Osteoblast (primary cell): ENCODE measurements around the gene IMPDH1. TPM values are rescaled to one million over a fixed set of nuclear protein-coding genes. Genes with fewer than 3 reads are reported as not detected.

Experiments
- DNase-seq: peaks from one replicate; pipeline ENCODE4 v3.0.0; 2011; ENCODE audit warnings: low spot score, mixed read lengths; ENCODE audit not compliant: insufficient read length; ENCODE audit errors: missing footprints
- H2AFZ ChIP-seq: 2 replicates; pipeline ENCODE4 v1.6.0; 2011; ENCODE audit warnings: mild to moderate bottlenecking, low read length
- H3K27ac ChIP-seq: 2 replicates; pipeline ENCODE4 v1.5.1; 2011; ENCODE audit warnings: mild to moderate bottlenecking, low read depth, low read length, moderate library complexity
- H3K27me3 ChIP-seq: 2 replicates; pipeline ENCODE4 v1.6.0; 2012; ENCODE audit warnings: mild to moderate bottlenecking, control low read depth, inconsistent platforms, low read length, moderate library complexity; ENCODE audit not compliant: insufficient read depth
- H3K36me3 ChIP-seq: 2 replicates; pipeline ENCODE4 v1.5.1; 2011; ENCODE audit warnings: mild to moderate bottlenecking, low read length, control low read depth, moderate library complexity; ENCODE audit not compliant: insufficient read depth
- H3K4me1 ChIP-seq: 2 replicates; pipeline ENCODE4 v1.5.1; 2011; ENCODE audit warnings: mild to moderate bottlenecking, low read length, control low read depth, moderate library complexity; ENCODE audit not compliant: insufficient read depth
- H3K4me2 ChIP-seq: 2 replicates; pipeline ENCODE4 v1.6.0; 2011; ENCODE audit warnings: mild to moderate bottlenecking, low read length; ENCODE audit not compliant: insufficient read depth
- H3K4me3 ChIP-seq: fragments of 200-600 bp; sonication (generic); 3 replicates; pipeline ENCODE4 v1.5.1; 2012; ENCODE audit warnings: mild to moderate bottlenecking, low read length, inconsistent platforms; ENCODE audit not compliant: insufficient read depth
- H3K79me2 ChIP-seq: 2 replicates; pipeline ENCODE4 v1.6.0; 2012; ENCODE audit warnings: mild to moderate bottlenecking, low read length, control low read depth, inconsistent platforms; ENCODE audit not compliant: insufficient read depth
- H3K9me3 ChIP-seq: 2 replicates; pipeline ENCODE4 v1.5.1; 2011; ENCODE audit warnings: low read depth, low read length, control low read depth
- H4K20me1 ChIP-seq: 2 replicates; pipeline ENCODE4 v1.6.0; 2012; ENCODE audit warnings: mild to moderate bottlenecking, low read length, control low read depth; ENCODE audit not compliant: insufficient read depth
- CTCF ChIP-seq: IDR thresholded peaks from 2 replicates; pipeline ENCODE4 v1.5.1; 2011; ENCODE audit warnings: mild to moderate bottlenecking, low read depth, low read length, moderate library complexity; ENCODE audit errors: extremely low read depth
- total RNA-seq: library from RNA; depleted of rRNA; stranded (reverse); fragments of >200 nt; gene quantifications from 2 replicates; pipeline ENCODE4 v1.2.3, GENCODE V29; 2012

Gene IMPDH1
- total RNA-seq, 1 donor, result 35.8 TPM

GRCh38 chr7:128425850-128426249 lies 16.1 kb upstream of the IMPDH1 start:
- no peak overlapping the region for H3K27ac ChIP-seq
- no peaks in the 10 kb centered on the region for H3K36me3 ChIP-seq
- H3K4me2 ChIP-seq, result no peak overlapping the region
- no peaks in the 10 kb centered on the region for H3K27me3 ChIP-seq
- H3K79me2 ChIP-seq, result no peaks in the 10 kb centered on the region
- no peaks in the 10 kb centered on the region for H4K20me1 ChIP-seq
- H3K4me1 ChIP-seq, result no peaks in the 10 kb centered on the region
- no peaks in the 10 kb centered on the region for H3K9me3 ChIP-seq
- H2AFZ ChIP-seq, result no peak overlapping the region
- TF ChIP-seq CTCF, result peak; percentile 93
- peak; percentile 82 for DNase-seq
- H3K4me3 ChIP-seq, result no peak overlapping the region

DNA sequence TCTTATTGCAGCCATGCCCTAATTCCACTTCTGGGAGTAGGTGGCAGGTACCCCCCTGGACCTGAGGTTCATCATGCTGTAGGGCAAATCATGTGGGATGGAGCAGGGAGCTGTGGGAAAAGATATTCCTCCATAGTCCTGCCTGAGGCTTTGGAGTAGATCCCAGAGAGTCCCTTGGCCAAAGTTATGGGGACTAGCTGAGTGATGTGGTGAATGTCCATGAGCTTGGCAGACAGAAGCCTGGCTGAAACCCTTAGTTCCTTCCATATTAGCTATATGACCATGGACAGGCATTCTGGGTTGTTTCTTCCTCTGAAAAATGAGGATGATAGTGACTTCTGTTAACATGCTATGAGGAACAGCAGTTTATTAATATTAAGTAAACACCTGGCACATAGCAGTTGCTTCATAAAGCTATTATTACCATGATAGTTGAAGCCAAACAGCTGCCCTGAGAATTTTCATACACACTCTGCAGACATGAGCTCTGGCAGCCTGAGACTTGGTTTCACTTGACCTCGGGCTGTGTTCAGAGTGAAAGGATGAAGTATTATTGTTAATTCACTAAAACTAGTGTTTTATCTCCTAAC lies 15.0 kb upstream of the IMPDH1 start:
- Histone ChIP-seq H2AFZ (no peak overlapping the region), H3K36me3 (no peaks in the 10 kb centered on the region), H3K79me2 (no peaks in the 10 kb centered on the region), H3K4me2 (no peak overlapping the region), H4K20me1 (no peaks in the 10 kb centered on the region), H3K27me3 (no peaks in the 10 kb centered on the region), H3K4me3 (no peak overlapping the region), H3K9me3 (no peaks in the 10 kb centered on the region), H3K27ac (no peak overlapping the region), H3K4me1 (no peaks in the 10 kb centered on the region)
- TF ChIP-seq CTCF, result no peak
- DNase-seq, result peak; percentile 50

DNA sequence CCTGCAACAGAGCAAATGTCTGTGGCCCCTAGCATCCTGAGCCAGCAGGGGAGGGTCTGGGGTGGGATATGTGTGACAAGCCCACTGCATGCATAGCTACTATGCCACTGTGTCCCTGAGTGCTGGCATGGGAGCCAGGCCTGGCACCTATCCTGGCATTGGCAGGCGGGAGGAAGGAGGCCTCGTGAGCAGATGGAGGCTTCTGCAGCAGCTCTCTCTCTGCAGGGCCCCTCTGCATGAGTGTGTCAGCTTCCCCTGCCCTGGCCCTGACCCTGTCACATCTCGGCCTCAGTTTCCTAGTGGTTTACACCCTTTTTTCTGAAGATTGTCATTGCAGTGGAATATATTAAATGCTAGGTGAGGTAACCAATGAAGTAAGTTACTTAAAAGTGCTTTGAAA lies 13.1 kb upstream of the IMPDH1 start:
- H3K36me3 ChIP-seq, result no peaks in the 10 kb centered on the region
- peak; percentile 37 for DNase-seq
- TF ChIP-seq CTCF, result no peak
- no peaks in the 10 kb centered on the region for H3K27me3 ChIP-seq
- H3K4me1 ChIP-seq, result no peaks in the 10 kb centered on the region
- H2AFZ ChIP-seq, result no peak overlapping the region
- H3K79me2 ChIP-seq, result no peaks in the 10 kb centered on the region
- no peaks in the 10 kb centered on the region for H3K9me3 ChIP-seq
- no peak overlapping the region for H3K4me2 ChIP-seq
- no peak overlapping the region for H3K4me3 ChIP-seq
- no peak overlapping the region for H3K27ac ChIP-seq
- H4K20me1 ChIP-seq, result no peaks in the 10 kb centered on the region

GRCh38 chr7:128422037-128422436 lies 12.3 kb upstream of the IMPDH1 start:
- Histone ChIP-seq H2AFZ (no peak overlapping the region), H3K4me2 (no peak overlapping the region), H3K9me3 (no peaks in the 10 kb centered on the region), H3K4me1 (no peaks in the 10 kb centered on the region), H3K27me3 (no peaks in the 10 kb centered on the region), H3K4me3 (no peak overlapping the region), H3K27ac (no peak overlapping the region), H4K20me1 (no peaks in the 10 kb centered on the region), H3K36me3 (no peaks in the 10 kb centered on the region), H3K79me2 (no peaks in the 10 kb centered on the region)
- peak; percentile 8 for DNase-seq
- no peak for TF ChIP-seq CTCF
